GM12873 (cell line): ENCODE measurements around the gene BBX.
A peak's percentile ranks its signal among the peaks of the same experiment; 100 is the strongest.

Experiments
- TF ChIP-seq, protein P1 (sequence below): IDR thresholded peaks from 2 replicates; pipeline ENCODE4 v1.5.1; 2012; ENCODE audit warnings: low read depth, mild to moderate bottlenecking, moderate library complexity, low read length, control low read depth; ENCODE audit not compliant: insufficient read depth; ENCODE audit errors: missing control alignments

The BBX gene

DNA sequence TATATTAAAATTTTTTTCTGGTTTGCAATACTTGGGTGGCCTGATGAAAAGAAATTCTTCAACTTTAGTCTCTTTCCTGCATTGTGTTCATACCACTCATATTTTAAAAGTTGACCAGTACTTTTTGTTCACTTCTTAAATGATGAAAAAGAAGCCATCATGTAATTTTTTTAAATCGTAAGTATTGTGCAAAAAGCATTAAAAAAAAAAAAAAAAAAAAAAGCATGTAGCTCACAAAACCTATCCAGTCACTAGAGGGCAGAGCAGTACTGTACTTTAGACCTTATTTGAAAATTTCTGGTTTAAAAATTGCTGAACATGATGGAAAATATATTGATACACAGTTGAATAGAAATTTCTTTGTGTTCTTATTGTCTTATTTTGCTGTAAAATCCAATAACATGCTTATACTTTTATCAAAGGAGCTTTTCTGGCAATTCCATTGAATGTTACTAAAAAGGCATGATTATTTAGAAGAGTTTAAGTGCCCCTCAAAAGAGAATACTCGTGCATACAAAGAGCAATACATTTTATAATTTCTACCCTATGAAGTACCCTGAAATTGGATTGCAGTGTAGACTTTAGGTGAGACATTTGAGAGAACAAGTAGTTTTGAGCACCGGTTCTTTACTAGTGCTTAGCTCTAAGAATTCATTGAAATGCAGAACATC, 137.7 kb downstream of the BBX start:
- TF ChIP-seq, protein P1, sequence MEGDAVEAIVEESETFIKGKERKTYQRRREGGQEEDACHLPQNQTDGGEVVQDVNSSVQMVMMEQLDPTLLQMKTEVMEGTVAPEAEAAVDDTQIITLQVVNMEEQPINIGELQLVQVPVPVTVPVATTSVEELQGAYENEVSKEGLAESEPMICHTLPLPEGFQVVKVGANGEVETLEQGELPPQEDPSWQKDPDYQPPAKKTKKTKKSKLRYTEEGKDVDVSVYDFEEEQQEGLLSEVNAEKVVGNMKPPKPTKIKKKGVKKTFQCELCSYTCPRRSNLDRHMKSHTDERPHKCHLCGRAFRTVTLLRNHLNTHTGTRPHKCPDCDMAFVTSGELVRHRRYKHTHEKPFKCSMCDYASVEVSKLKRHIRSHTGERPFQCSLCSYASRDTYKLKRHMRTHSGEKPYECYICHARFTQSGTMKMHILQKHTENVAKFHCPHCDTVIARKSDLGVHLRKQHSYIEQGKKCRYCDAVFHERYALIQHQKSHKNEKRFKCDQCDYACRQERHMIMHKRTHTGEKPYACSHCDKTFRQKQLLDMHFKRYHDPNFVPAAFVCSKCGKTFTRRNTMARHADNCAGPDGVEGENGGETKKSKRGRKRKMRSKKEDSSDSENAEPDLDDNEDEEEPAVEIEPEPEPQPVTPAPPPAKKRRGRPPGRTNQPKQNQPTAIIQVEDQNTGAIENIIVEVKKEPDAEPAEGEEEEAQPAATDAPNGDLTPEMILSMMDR = peak; percentile 56

DNA sequence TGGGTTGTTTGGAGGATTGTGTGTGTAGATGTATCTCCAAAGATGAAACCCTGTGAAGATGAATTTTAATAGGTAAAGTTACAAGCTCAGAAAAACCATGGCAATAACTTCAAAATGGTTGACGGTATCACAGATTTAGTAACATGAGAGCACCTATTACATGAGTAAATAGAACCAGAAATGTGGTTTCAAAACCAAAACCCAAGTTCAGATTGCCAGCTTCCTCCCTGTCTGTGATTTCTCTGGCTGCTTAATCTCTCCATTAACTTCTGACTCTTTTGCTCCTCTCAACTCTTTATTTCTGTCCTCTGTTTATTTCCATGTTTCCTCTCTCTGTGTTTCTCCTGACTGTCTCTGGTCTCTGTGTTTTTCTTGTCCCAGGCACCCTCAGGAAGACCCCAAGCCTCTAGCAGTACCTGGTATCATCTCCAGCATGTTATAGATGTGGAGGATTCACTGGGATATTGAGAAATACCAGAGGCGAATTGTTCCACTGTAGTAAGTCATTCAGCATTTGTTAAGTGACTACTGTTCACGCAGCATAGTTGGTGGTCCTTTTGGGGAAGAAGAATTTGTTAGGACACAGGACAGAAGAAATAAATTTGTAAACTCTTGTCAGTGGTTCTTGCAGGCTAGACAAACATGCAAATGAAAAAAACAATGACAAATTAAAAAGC, 138.8 kb downstream of the BBX start:
- TF ChIP-seq, protein P1 = no peak

DNA sequence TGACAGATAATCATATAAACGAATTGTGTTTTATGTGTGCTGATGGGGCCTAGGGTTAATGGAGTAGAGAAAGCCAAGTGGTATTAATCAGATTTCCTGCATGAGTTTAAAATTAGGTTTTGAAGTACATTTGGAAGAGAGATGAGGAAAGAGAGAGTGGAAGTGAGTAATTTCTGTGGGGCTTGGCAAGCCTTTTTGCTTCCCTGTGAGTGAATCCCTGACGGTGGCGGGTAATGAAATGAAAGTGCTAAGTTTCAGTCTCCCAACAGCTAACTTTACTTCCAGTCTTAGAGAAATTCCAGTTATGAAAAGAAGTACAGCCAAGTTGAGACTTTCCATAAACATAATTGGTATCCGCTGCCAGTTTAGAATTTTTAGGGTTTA, 139.4 kb downstream of the BBX start:
- TF ChIP-seq, protein P1 = no peak

DNA sequence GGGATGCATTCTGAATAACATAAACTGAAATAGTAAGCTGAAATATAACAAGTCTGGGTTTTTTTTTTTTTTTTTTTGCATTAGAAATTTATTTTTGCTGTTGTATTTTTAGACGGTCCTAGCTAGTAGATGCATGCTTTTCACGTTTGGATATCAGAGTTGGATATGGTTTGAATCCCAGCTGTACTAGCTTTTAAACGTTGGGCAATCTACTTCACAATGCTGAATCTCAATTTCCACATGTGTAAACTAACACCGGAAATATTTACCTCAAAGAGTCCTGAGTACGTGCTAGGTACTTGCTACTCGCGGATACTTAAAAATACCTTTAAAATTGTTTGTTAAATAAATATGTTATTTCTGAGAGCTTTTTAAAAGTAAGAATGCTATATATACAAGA, 139.8 kb downstream of the BBX start:
- TF ChIP-seq, protein P1 = no peak

DNA sequence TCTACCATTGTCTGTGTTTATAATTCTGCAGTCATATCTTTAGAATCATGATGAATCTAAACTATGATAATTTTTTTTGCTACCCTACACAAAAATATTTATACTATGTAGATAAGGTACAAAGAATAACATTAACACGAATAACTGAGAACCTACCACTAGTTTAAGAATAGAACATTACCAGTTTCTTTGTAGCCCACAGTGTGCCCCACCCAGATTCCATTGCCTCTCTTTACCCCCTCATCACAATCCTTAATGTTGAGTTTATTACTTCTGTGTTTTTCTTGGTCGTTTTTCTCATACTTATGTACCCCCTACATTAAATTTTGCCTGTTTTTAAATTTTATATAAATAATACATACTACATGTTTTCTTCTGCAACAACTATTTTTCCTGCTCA, 140.5 kb downstream of the BBX start:
- TF ChIP-seq, protein P1 = no peak

DNA sequence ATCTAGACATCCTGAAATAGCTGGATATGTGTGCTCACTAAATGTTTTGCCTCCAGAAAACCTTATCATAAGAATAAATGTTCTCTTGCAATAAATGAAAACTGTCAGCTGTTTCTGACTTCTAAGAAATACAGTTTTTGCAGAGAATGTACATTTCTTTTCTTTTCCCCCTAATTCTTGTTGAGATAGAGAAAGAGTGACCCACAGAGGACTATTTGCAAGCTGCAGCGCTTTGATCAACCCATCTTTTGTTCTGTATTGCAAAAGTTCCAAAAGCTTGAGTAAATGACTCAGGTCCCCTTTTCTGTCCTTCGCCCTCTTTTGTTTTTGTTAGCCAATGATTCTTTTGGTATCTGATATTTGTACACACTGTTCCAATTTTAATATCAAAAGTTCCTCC, 141.9 kb downstream of the BBX start:
- TF ChIP-seq, protein P1 = peak; percentile 2

DNA sequence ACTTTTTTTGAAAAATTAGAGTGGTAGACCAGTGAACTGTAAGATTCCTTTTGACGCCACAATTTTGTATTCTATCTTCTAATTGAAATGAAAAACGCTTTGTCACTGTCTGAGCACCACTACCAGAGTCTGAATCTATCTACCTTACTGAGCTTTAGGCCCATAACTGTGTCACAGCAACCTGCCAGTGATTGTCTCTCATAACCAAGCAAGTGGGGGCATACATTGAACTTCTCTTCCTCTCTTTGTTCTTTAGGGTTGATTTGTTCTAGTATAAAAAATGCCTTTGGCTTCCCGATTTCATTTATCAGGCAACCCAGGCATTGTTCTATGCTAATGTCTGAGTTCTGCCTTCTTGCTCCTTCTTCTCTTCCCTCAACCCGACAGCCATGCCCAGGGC, 142.6 kb downstream of the BBX start:
- TF ChIP-seq, protein P1 = no peak
